HG03378 (cell line): Measurements from ENCODE around the gene BCL10.
A peak's percentile ranks its signal among the peaks of the same experiment; 100 is the strongest.

Experiments used
- ATAC-seq: cut with Tn5 transposase; IDR thresholded peaks from one replicate; pipeline ENCODE4 v1.9.1; 2021; ENCODE audit warnings: mild to moderate bottlenecking, moderate library complexity; ENCODE audit not compliant: unreplicated experiment

Gene BCL10

GRCh38 chr1:85300140-85300539 is 23.7 kb upstream of the BCL10 start:
- ATAC-seq = no peak

- ATAC-seq = peak; percentile 98
Measured at GRCh38 chr1:85297855-85298629, 21.6 kb upstream of the BCL10 start.

DNA sequence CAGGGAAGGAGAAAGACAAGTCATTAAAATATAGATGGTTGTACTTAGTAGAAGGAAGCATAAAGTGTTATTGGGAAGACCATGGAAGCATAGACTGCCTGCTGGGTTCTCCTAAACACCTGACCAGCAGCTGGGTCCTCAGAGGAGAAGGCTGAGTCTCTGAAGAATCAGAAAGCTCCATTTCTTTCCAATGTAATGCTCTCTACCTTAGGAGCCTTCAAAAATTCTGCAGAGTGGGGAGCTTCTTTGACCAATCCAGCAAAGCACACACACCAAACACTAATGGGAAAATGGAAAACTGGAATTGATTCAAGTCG is 21.1 kb upstream of the BCL10 start:
- ATAC-seq = no peak

DNA sequence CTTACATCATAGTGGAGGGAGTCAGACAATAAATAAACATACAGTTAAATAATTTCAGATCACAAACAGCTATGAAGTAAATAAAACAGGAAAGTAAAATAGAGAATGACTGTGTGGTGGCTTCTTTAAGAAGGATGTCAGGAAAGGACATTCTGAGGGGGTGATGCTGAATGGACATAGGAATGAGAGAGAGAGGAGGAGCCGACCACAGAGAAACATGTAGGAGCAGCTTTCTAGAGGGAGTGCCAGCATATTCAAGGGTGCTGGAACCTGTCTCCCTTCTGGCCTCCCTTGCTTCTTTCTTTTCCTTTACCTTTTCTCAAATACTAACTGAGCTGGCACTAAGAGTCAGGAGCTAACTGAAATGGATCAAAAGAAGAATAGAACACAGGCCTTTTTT is 20.5 kb upstream of the BCL10 start:
- no peak for ATAC-seq

GRCh38 chr1:85295654-85296053 is 19.2 kb upstream of the BCL10 start:
- no peak for ATAC-seq

GRCh38 chr1:85295006-85295431 is 18.6 kb upstream of the BCL10 start:
- ATAC-seq = no peak

- ATAC-seq = no peak
Measured at GRCh38 chr1:85290826-85291225, 14.4 kb upstream of the BCL10 start.

- no peak for ATAC-seq
Measured at GRCh38 chr1:85289848-85290335, 13.5 kb upstream of the BCL10 start.

GRCh38 chr1:85289207-85289847 is 12.9 kb upstream of the BCL10 start:
- ATAC-seq = no peak

- ATAC-seq = no peak
Measured at GRCh38 chr1:85284202-85284601, 7.8 kb upstream of the BCL10 start.

DNA sequence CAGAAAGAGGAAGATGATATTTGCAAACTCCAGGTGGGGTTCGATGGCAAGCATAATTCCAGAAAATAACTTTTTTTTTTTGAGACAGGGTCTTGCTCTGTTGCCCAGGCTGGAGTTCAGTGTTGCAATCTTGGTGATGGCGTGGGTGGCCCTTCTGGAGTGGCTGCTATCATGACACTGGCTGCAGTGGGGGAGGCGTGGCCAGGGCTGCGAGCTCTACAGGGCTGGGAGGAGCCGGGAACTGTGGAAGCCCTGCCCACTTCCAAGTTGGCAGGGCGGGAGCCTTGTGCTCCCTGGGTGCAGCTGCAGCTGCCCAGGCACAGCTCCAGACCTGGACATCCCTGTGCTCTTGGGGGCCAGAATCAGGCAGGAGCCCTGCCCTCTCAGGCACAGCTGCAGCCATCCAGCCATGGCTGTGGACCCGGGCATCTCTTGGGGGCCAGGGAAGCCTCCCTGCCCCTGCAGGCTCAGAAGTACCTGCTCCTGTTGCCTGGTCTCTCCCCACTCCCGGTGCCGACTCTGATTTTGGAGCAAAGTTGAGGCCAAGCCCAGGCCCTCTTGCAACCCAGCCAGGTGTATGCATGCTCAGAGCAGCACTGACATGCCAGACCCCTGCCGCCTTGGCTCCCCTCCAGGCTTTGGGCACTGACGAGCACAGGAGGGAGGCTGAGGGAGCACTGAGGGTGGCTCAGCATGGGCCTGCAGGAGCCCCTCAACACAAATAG is 7.2 kb upstream of the BCL10 start:
- ATAC-seq = no peak

GRCh38 chr1:85282424-85282823 is 6.0 kb upstream of the BCL10 start:
- ATAC-seq = no peak

GRCh38 chr1:85280636-85281035 is 4.2 kb upstream of the BCL10 start:
- no peak for ATAC-seq

DNA sequence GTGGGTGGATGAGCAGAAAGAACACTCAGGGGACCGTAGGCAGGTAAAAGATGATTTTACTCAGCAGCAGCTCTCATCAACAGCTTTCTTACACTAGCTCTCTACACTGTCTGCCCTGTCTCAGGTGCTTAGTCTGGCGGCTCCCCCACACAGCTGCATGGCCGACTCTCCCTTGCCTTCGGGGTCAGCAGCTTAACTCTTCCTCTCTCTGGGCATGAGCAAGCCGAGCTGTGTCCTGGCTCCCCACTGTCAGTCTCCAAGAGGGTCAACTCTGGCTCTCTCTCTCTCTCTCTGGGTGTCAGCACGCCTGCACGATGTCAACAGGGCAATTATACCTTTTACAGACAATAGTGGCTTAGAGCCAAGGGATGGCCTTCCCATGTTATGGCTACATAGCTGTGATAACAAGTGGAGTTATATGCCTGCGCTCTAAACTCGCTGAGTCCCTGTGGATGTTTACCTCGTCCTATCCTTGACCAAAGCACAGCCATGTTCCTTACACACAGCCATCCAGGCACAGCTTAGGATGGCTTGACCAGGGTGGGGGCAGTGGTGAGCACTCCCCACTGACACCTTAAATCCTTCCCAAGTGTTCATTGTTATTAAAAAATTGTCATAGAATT is 3.1 kb upstream of the BCL10 start:
- no peak for ATAC-seq

GRCh38 chr1:85278853-85279314 is 2.5 kb upstream of the BCL10 start:
- peak; percentile 39 for ATAC-seq

- ATAC-seq = no peak
Measured at GRCh38 chr1:85277802-85278201, 1.4 kb upstream of the BCL10 start.

- no peak for ATAC-seq
Measured at GRCh38 chr1:85276978-85277639, 677 bp upstream of the BCL10 start.

DNA sequence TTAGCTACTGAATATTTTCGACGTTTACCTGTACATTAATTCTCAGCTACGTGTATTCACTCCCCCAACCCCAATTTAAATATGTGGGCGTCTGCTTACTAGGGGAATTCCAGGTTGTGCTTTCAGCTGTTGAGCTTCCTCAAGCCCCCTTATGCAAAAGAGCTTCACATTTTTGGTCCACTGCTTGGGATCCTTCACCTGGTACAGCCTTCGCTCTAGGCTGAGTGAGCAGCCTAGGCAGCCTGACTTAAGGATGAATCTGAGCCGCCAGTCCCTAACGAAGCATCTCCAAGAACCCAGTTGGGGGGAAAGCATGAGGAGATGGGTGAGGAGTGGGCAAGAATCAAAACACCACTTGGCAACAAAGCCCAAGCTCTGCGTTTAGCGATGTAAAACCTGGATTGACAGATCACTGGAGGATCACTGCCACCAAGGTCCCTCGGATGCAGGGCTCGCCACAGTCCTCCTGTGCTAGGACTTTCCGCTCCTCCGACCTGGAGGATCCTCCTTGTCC is 674 bp downstream of the BCL10 start:
- ATAC-seq = no peak

DNA sequence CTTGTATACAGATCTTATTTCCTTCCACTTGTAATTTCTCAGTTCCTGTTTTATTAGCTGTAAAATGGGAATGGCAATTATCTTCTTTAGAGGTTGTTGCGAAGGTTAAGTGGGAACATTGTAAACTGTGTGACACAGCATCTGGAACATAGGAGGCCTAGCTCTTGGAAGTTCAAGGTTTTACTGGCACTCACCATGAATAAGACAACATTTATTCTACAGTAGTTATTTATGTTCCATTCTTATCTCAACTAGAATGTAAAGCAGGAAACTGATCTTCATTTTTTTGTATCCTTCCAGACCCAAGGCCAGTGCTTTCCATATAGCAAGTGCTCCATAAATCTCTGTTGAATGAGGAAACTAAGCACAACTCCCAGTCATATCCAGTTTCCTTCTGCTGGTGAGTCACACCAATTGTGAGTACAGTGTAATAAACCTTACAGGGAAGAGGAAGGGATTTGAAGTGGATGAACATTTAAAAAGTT is 1.4 kb downstream of the BCL10 start:
- no peak for ATAC-seq

DNA sequence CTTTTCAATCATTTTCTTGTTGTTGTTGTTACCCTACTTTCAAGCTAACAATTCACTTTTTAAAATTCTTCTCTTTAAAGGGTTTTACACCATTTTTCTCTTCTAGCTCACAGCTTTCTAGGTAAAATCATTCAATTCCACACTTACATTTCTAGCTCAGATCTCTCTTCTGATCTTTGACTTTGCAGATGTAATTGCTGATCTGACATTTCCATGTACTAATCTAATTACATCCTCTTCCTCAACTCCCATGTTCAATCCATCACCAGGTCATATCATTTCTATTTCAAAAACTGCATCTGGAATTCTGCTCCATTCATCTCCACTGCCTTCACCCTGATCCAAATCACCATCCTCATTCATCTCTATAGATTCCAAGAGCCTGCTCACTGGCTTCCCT is 3.0 kb downstream of the BCL10 start:
- no peak for ATAC-seq
